Measurements from ENCODE around the gene LRRC4B.
A peak's percentile ranks its signal among the peaks of the same experiment; 100 is the strongest.

Gene LRRC4B

GRCh38 chr19:50562329-50562728 is 5.9 kb downstream of the LRRC4B start:
- H3K9me3 ChIP-seq (ENCODE audit: control insufficient read depth, insufficient read depth, low read depth, low read length) = no peaks in the 10 kb centered on the region
- POLR2A ChIA-PET = no interaction called here
- 0 out of 2 replicates have a peak, but pooled peaks have one; percentile 6 for TF ChIP-seq ZIC2 (tag by site-specific recombination; IDR thresholded peaks at IDR 0.05)
- no peak for TF ChIP-seq ZNF18 (tag by site-specific recombination; IDR thresholded peaks at IDR 0.05)
- TF ChIP-seq GLIS1 (tag by site-specific recombination; IDR thresholded peaks at IDR 0.05) = peak; percentile 73
- CTCF ChIA-PET = interaction anchor here (1.2 to 12.9 kb wide), 2 partner anchors 21 to 25 kb away, joined by 3 to 210 read pairs; no protein-coding TSS in a partner anchor
- no peaks in the 10 kb centered on the region for H3K4me1 ChIP-seq (ENCODE audit: control insufficient read depth, insufficient read depth, low read length)
- no peak overlapping the region for H3K4me3 ChIP-seq (ENCODE audit: low read depth, low read length)
- no peaks in the 10 kb centered on the region; a peak in 1 of 3 replicates for H3K36me3 ChIP-seq (ENCODE audit: control insufficient read depth in 2 of 2, insufficient read depth in 1 of 2, low read length in 2 of 2)
- no peak overlapping the region for H3K27ac ChIP-seq (ENCODE audit: extremely low read depth, low read depth, low read length)

- POLR2A ChIA-PET = interaction anchor here (0.5 kb wide), 1 partner anchor 101 kb away, joined by 3 read pairs; no protein-coding TSS in a partner anchor
- no peaks in the 10 kb centered on the region; a peak in 1 of 3 replicates for H3K36me3 ChIP-seq (ENCODE audit: control insufficient read depth in 2 of 2, insufficient read depth in 1 of 2, low read length in 2 of 2)
- CTCF ChIA-PET = interaction anchor here (0.6 to 12.9 kb wide), 11 partner anchors 10 to 250 kb away, joined by 3 to 210 read pairs (median 3); no protein-coding TSS in a partner anchor
- no peak overlapping the region for H3K4me3 ChIP-seq (ENCODE audit: low read depth, low read length)
- H3K4me1 ChIP-seq (ENCODE audit: control insufficient read depth, insufficient read depth, low read length) = peaks cover 4% of the 10 kb centered on the region; the same call in 1 of the 2 replicates
- H3K27ac ChIP-seq (ENCODE audit: extremely low read depth, low read depth, low read length) = no peak overlapping the region
- no peaks in the 10 kb centered on the region for H3K9me3 ChIP-seq (ENCODE audit: control insufficient read depth, insufficient read depth, low read depth, low read length)
- no peak for TF ChIP-seq ZNF138 (tag by site-specific recombination; IDR thresholded peaks at IDR 0.05; ENCODE audit: borderline replicate concordance)
- TF ChIP-seq ZIC2 (tag by site-specific recombination; IDR thresholded peaks at IDR 0.05) = no peak
- TF ChIP-seq ZFHX2 (tag by site-specific recombination; conservative IDR thresholded peaks at IDR 0.05) = no peak
- no peak for TF ChIP-seq ZNF121 (tag by site-specific recombination; IDR thresholded peaks at IDR 0.05)
- no peak for TF ChIP-seq ZNF664 (tag by site-specific recombination; IDR thresholded peaks at IDR 0.05)
- no peak for TF ChIP-seq SCRT1 (tag by site-specific recombination; IDR thresholded peaks at IDR 0.05; ENCODE audit: borderline replicate concordance)
- TF ChIP-seq ZNF645 (tag by site-specific recombination; IDR thresholded peaks at IDR 0.05) = no peak
- TF ChIP-seq ZNF585B (tag by site-specific recombination; IDR thresholded peaks at IDR 0.05) = no peak
- no peak for TF ChIP-seq ZNF704 (tag by site-specific recombination; IDR thresholded peaks at IDR 0.05)
- no peak for TF ChIP-seq ZNF394 (tag by site-specific recombination; IDR thresholded peaks at IDR 0.05; ENCODE audit: borderline replicate concordance)
- TF ChIP-seq RBAK (tag by site-specific recombination; IDR thresholded peaks at IDR 0.05) = no peak
- TF ChIP-seq ZNF670 (tag by site-specific recombination; IDR thresholded peaks at IDR 0.05; ENCODE audit: low read depth) = no peak
- TF ChIP-seq ZSCAN16 (tag by site-specific recombination; IDR thresholded peaks at IDR 0.05) = no peak
Measured at GRCh38 chr19:50559636-50560035, 8.6 kb downstream of the LRRC4B start.

- Histone ChIP-seq H3K9me3 (ENCODE audit: control insufficient read depth, insufficient read depth, low read depth, low read length) (no peaks in the 10 kb centered on the region), H3K27ac (ENCODE audit: extremely low read depth, low read depth, low read length) (no peak overlapping the region), H3K4me3 (ENCODE audit: low read depth, low read length) (no peak overlapping the region), H3K4me1 (ENCODE audit: control insufficient read depth, insufficient read depth, low read length) (peaks cover 4% of the 10 kb centered on the region; the same call in 1 of the 2 replicates), H3K36me3 (ENCODE audit: control insufficient read depth in 2 of 2, insufficient read depth in 1 of 2, low read length in 2 of 2) (no peaks in the 10 kb centered on the region; a peak in 1 of 3 replicates)
- POLR2A ChIA-PET = no interaction called here
- CTCF ChIA-PET = interaction anchor here (1.3 to 12.9 kb wide), 3 partner anchors 21 to 364 kb away, joined by 4 to 210 read pairs (median 15); no protein-coding TSS in a partner anchor
- TF ChIP-seq ZNF777 (tag by site-specific recombination; IDR thresholded peaks at IDR 0.05; ENCODE audit: borderline replicate concordance) (no peak), ZBTB26 (tag by site-specific recombination; optimal IDR thresholded peaks at IDR 0.05) (no peak), YY2 (tag by site-specific recombination; IDR thresholded peaks at IDR 0.05) (no peak), ZNF529 (tag by site-specific recombination; IDR thresholded peaks at IDR 0.05; ENCODE audit: insufficient replicate concordance) (no peak), ZNF548 (tag by site-specific recombination; IDR thresholded peaks at IDR 0.05) (no peak), ZBTB7A (tag by site-specific recombination; IDR thresholded peaks at IDR 0.05; ENCODE audit: low read depth) (no peak), ZNF324 (tag by site-specific recombination; IDR thresholded peaks at IDR 0.05) (no peak), ZSCAN30 (tag by site-specific recombination; IDR thresholded peaks at IDR 0.05) (no peak), ZNF610 (tag by site-specific recombination; IDR thresholded peaks at IDR 0.05; ENCODE audit: borderline replicate concordance) (no peak), ZNF514 (tag by site-specific recombination; IDR thresholded peaks at IDR 0.05) (no peak), ZFP3 (tag by site-specific recombination; IDR thresholded peaks at IDR 0.05; ENCODE audit: low read depth) (no peak), SP7 (tag by site-specific recombination; IDR thresholded peaks at IDR 0.05) (no peak)
Measured at GRCh38 chr19:50558449-50558848, 9.8 kb downstream of the LRRC4B start.
